VCaP (cell line): ENCODE data around the gene UGGT1.

Source experiments
- H3K27ac ChIP-seq: fragments of 450-650 bp; 2 replicates; pipeline ENCODE4 v1.5.1; 2017
- CTCF ChIP-seq: fragments of 450-650 bp; conservative IDR thresholded peaks from 2 replicates; pipeline ENCODE4 v1.5.1; 2017; ENCODE audit warnings: mild to moderate bottlenecking, moderate library complexity

Gene UGGT1

GRCh38 chr2:128185576-128185975 lies 94.6 kb downstream of the UGGT1 start:
- TF ChIP-seq CTCF, result no peak
- H3K27ac ChIP-seq, result no peak overlapping the region

GRCh38 chr2:128187032-128187654 lies 96.1 kb downstream of the UGGT1 start:
- TF ChIP-seq CTCF, result no peak
- no peak overlapping the region for H3K27ac ChIP-seq

GRCh38 chr2:128195435-128195984 lies 104.5 kb downstream of the UGGT1 start:
- no peak for TF ChIP-seq CTCF
- no peak overlapping the region for H3K27ac ChIP-seq

- no peak for TF ChIP-seq CTCF
- H3K27ac ChIP-seq, result no peak overlapping the region
Observed at GRCh38 chr2:128196026-128196425, 105.0 kb downstream of the UGGT1 start.

GRCh38 chr2:128196471-128196931 lies 105.5 kb downstream of the UGGT1 start:
- H3K27ac ChIP-seq, result no peak overlapping the region
- no peak for TF ChIP-seq CTCF

- no peak overlapping the region for H3K27ac ChIP-seq
- TF ChIP-seq CTCF, result no peak
Observed at GRCh38 chr2:128197059-128197458, 106.1 kb downstream of the UGGT1 start.

GRCh38 chr2:128198656-128199055 lies 107.7 kb downstream of the UGGT1 start:
- TF ChIP-seq CTCF, result no peak
- no peak overlapping the region for H3K27ac ChIP-seq
